K562 (cell line): ENCODE measurements around the gene ACAP2. TPM values are rescaled to one million over a fixed set of nuclear protein-coding genes. Genes with fewer than 3 reads are reported as not detected.

Experiments used
- BACH1 ChIP-seq: fragments of 200-800 bp; sonication (Bioruptor generic); IDR thresholded peaks from 2 replicates; pipeline ENCODE4 v1.6.1; 2016; ENCODE audit warnings: missing genetic modification characterization, missing compliant biosample characterization
- DIDO1 ChIP-seq: fragments of 450-650 bp; IDR thresholded peaks from 2 replicates; pipeline ENCODE4 v1.6.1; 2016; ENCODE audit warnings: low read depth, missing biosample characterization, missing genetic modification characterization
- HDAC8 ChIP-seq: fragments of 450-650 bp; IDR thresholded peaks from 2 replicates; pipeline ENCODE4 v1.6.1; 2016; ENCODE audit warnings: mild to moderate bottlenecking, missing genetic modification characterization, moderate library complexity, missing compliant biosample characterization
- HIVEP1 ChIP-seq: fragments of 250-450 bp; sonication (Bioruptor Pico); IDR thresholded peaks from 2 replicates; pipeline ENCODE4 v1.4.0; 2020; ENCODE audit warnings: mild to moderate bottlenecking
- KAT7 ChIP-seq: sonication (generic); formaldehyde crosslinking; IDR thresholded peaks from 2 replicates; pipeline ENCODE4 v1.8.0; 2022; ENCODE audit warnings: missing genetic modification reagents, mild to moderate bottlenecking, borderline replicate concordance
- NRF1 ChIP-seq, 2 experiments: fragments of 450-650 bp; IDR thresholded peaks in 1 of 2; conservative IDR thresholded peaks in 1 of 2; 2 replicates each; pipeline ENCODE4 v1.6.1; 2014; ENCODE audit warnings: mild to moderate bottlenecking in 2 of 2
- NUFIP1 ChIP-seq: fragments of 450-650 bp; IDR thresholded peaks from 2 replicates; pipeline ENCODE4 v1.6.1; 2018; ENCODE audit not compliant: partially characterized antibody
- PTRF ChIP-seq: fragments of 450-650 bp; IDR thresholded peaks from 2 replicates; pipeline ENCODE4 v1.6.1; 2016; ENCODE audit warnings: mild to moderate bottlenecking, missing genetic modification characterization, missing compliant biosample characterization
- ZNF175 ChIP-seq: fragments of 200-800 bp; sonication (Bioruptor generic); IDR thresholded peaks from 2 replicates; pipeline ENCODE4 v1.6.1; 2016; ENCODE audit warnings: low read depth, mild to moderate bottlenecking, missing genetic modification characterization, missing compliant biosample characterization
- ZNF324 ChIP-seq: fragments of 250-450 bp; sonication (Bioruptor Pico); IDR thresholded peaks from 2 replicates; pipeline ENCODE4 v1.4.0; 2020; ENCODE audit warnings: mild to moderate bottlenecking
- ZNF408 ChIP-seq: fragments of 250-450 bp; sonication (Bioruptor Pico); IDR thresholded peaks from 2 replicates; pipeline ENCODE4 v1.4.0; 2020; ENCODE audit warnings: low read depth, mild to moderate bottlenecking, moderate library complexity
- ZNF778 ChIP-seq: fragments of 450-650 bp; formaldehyde crosslinking; IDR thresholded peaks from 2 replicates; pipeline ENCODE4 v1.4.0; 2020; ENCODE audit warnings: mild to moderate bottlenecking, moderate library complexity
- polyA plus RNA-seq, 8 experiments: library from polyadenylated mRNA; depleted of rRNA in 4 of 8; stranded (reverse) in 5 of 8; unstranded in 3 of 8; fragments of >200 nt; fragmentation: Nextera tagmentation in 2 of 8; fragmentation: Illumina TruSeq in 1 of 8; extraction: Ambion mirVana in 2 of 8; extraction: Trizol in 1 of 8; gene quantifications; 2 replicates each; pipeline versions ENCODE4 v1.2.1 to v1.2.3, GENCODE V29; 2011 to 2014; ENCODE audit warnings: inconsistent platforms in 1 of 8, missing spikeins in 1 of 8
- total RNA-seq, 7 experiments: library from RNA; depleted of rRNA in 6 of 7; stranded (reverse); fragments of >200 nt in 6 of 7; fragmentation: Illumina TruSeq in 2 of 7; extraction: Trizol in 2 of 7; gene quantifications; 2 replicates each; pipeline versions ENCODE4 v1.2.1 to v1.2.3, GENCODE V29; 2011 to 2021; ENCODE audit warnings: low replicate concordance in 1 of 7
- TF ChIP-seq, protein P1 (sequence below): fragments of 450-650 bp; IDR thresholded peaks from 2 replicates; pipeline ENCODE4 v1.6.1; 2018; ENCODE audit warnings: mild to moderate bottlenecking, low read depth; ENCODE audit not compliant: partially characterized antibody
- TF ChIP-seq, protein P2 (sequence below), 2 experiments: fragments of 450-650 bp in 1 of 2; IDR thresholded peaks; 2 replicates each; pipeline ENCODE4 v1.6.1; 2011 to 2017; ENCODE audit warnings: low read depth in 2 of 2, antibody characterized with exemption in 1 of 2, borderline replicate concordance in 1 of 2, low read length in 1 of 2, mild to moderate bottlenecking in 1 of 2, mixed read lengths in 1 of 2; ENCODE audit not compliant: control insufficient read depth in 1 of 2
- TF ChIP-seq, protein P3 (sequence below): sonication (generic); formaldehyde crosslinking; IDR thresholded peaks from 2 replicates; pipeline ENCODE4 v1.8.0; 2022; ENCODE audit warnings: missing genetic modification reagents, mild to moderate bottlenecking, borderline replicate concordance

The ACAP2 gene
- total and polyA plus RNA-seq, 9 of the 15 experiments (the other 6 are each of a cell fraction or from before 2014, with no cell fraction given): 10.6 to 52.7 (median 34.4) TPM

DNA sequence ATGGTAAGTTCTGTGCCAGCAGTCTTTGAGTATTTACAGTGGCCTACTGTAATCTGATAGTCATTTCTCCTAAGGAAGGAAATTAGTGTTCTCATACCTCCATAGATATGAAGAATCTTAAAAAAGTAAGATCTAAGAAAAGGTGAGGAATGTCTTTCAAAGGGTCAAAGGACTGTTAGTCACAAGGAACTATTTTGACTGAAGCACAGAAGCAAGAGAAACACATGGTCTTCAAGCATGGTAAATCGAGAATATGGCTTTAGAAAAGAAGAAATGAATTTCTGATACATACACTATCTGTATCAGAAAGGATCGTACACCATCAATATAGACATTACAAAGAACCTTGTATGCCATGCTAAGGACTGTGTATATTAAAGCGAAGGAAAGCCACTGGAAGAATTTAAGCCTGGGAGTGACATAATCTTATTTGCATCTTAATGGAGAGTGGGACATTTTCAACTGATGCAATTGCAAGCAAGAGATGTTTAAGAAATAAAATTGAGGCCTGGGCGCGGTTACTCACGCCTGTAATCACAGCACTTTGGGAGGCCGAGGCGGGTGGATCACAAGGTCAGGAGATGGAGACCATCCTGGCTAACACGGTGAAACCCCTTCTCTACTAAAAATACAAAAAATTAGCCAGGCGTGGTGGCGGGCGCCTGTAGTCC is 5.5 kb upstream of the ACAP2 start (continued):
- TF ChIP-seq PTRF (tag): 0 out of 2 replicates have a peak, but pooled peaks have one; percentile 11
- TF ChIP-seq ZNF175 (CRISPR knock-in tag): peak; percentile 83
- peak; percentile 55; the same call in 1 of the 2 replicates for TF ChIP-seq HIVEP1 (CRISPR knock-in tag)
- TF ChIP-seq BACH1 (tag): no peak; the same call in 1 of the 2 replicates
- TF ChIP-seq ZNF324 (CRISPR knock-in tag): no peak
- peak; percentile 42; the same call in 1 of the 2 replicates for TF ChIP-seq DIDO1 (tag)
- TF ChIP-seq NUFIP1: no peak
- TF ChIP-seq, protein P1, sequence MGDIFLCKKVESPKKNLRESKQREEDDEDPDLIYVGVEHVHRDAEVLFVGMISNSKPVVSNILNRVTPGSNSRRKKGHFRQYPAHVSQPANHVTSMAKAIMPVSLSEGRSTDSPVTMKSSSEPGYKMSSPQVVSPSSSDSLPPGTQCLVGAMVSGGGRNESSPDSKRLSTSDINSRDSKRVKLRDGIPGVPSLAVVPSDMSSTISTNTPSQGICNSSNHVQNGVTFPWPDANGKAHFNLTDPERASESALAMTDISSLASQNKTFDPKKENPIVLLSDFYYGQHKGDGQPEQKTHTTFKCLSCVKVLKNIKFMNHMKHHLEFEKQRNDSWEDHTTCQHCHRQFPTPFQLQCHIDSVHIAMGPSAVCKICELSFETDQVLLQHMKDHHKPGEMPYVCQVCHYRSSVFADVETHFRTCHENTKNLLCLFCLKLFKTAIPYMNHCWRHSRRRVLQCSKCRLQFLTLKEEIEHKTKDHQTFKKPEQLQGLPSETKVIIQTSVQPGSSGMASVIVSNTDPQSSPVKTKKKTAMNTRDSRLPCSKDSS: no peak
- TF ChIP-seq, protein P2, sequence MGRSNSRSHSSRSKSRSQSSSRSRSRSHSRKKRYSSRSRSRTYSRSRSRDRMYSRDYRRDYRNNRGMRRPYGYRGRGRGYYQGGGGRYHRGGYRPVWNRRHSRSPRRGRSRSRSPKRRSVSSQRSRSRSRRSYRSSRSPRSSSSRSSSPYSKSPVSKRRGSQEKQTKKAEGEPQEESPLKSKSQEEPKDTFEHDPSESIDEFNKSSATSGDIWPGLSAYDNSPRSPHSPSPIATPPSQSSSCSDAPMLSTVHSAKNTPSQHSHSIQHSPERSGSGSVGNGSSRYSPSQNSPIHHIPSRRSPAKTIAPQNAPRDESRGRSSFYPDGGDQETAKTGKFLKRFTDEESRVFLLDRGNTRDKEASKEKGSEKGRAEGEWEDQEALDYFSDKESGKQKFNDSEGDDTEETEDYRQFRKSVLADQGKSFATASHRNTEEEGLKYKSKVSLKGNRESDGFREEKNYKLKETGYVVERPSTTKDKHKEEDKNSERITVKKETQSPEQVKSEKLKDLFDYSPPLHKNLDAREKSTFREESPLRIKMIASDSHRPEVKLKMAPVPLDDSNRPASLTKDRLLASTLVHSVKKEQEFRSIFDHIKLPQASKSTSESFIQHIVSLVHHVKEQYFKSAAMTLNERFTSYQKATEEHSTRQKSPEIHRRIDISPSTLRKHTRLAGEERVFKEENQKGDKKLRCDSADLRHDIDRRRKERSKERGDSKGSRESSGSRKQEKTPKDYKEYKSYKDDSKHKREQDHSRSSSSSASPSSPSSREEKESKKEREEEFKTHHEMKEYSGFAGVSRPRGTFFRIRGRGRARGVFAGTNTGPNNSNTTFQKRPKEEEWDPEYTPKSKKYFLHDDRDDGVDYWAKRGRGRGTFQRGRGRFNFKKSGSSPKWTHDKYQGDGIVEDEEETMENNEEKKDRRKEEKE (IDR thresholded peaks at IDR 0.05; ENCODE audit: borderline replicate concordance in 1 of 2, control insufficient read depth in 1 of 2, low read depth in 2 of 2, low read length in 1 of 2): no peak
- TF ChIP-seq KAT7: no peak
- peak; percentile 77 for TF ChIP-seq HDAC8 (tag)
- TF ChIP-seq, protein P3, sequence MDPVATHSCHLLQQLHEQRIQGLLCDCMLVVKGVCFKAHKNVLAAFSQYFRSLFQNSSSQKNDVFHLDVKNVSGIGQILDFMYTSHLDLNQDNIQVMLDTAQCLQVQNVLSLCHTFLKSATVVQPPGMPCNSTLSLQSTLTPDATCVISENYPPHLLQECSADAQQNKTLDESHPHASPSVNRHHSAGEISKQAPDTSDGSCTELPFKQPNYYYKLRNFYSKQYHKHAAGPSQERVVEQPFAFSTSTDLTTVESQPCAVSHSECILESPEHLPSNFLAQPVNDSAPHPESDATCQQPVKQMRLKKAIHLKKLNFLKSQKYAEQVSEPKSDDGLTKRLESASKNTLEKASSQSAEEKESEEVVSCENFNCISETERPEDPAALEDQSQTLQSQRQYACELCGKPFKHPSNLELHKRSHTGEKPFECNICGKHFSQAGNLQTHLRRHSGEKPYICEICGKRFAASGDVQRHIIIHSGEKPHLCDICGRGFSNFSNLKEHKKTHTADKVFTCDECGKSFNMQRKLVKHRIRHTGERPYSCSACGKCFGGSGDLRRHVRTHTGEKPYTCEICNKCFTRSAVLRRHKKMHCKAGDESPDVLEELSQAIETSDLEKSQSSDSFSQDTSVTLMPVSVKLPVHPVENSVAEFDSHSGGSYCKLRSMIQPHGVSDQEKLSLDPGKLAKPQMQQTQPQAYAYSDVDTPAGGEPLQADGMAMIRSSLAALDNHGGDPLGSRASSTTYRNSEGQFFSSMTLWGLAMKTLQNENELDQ: no peak
- TF ChIP-seq ZNF778 (CRISPR knock-in tag): no peak
- no peak for TF ChIP-seq NRF1 (conservative IDR thresholded peaks at IDR 0.05 in 1 of 2, IDR thresholded peaks at IDR 0.05 in 1 of 2)
- TF ChIP-seq ZNF408: no peak
- TF ChIP-seq, all 486 proteins: peak for 48
